OCI-LY3 (cell line): Measurements from ENCODE around the gene LNPEP.
"Not testable (repeated sequence)": the region's sequence is repeated elsewhere in the genome, so short reads cannot be mapped to it uniquely, and the experiment has no call there.

Source experiments
- H2AFZ ChIP-seq: fragments of 200-600, 300-600 bp; shearing (Covaris generic); 2 replicates; pipeline ENCODE4 v1.6.0; 2014; ENCODE audit warnings: antibody characterized with exemption, low read depth, low read length
- H3K27ac ChIP-seq: fragments of 200-600, 300-600 bp; sonication (generic); 2 replicates; pipeline ENCODE4 v1.5.1; 2014; ENCODE audit warnings: mild to moderate bottlenecking, low read length, moderate library complexity, mixed read lengths
- H3K27me3 ChIP-seq: fragments of 200-600, 300-600 bp; sonication (generic); 2 replicates; pipeline ENCODE4 v1.6.1; 2014; ENCODE audit warnings: low read depth, low read length, mixed read lengths
- H3K36me3 ChIP-seq: fragments of 200-600, 300-600 bp; sonication (generic); replicated peaks from 2 replicates; pipeline ENCODE3; 2014; ENCODE audit warnings: low read depth, low read length, mixed read lengths
- H3K4me1 ChIP-seq: fragments of 300-600, 200-600 bp; sonication (generic); 2 replicates; pipeline ENCODE4 v1.6.1; 2014; ENCODE audit warnings: low read length, mixed read lengths
- H3K4me2 ChIP-seq: fragments of 200-600, 300-600 bp; sonication (generic); 2 replicates; pipeline ENCODE4 v1.6.1; 2014; ENCODE audit warnings: low read length, mixed read lengths
- H3K4me3 ChIP-seq: fragments of 300-600, 200-600 bp; sonication (generic); 2 replicates; pipeline ENCODE4 v1.5.1; 2014; ENCODE audit warnings: antibody characterized with exemption, mild to moderate bottlenecking, low read length, moderate library complexity
- H3K79me2 ChIP-seq: fragments of 300-600, 200-600 bp; shearing (Covaris generic); 2 replicates; pipeline ENCODE4 v1.6.1; 2014; ENCODE audit warnings: mild to moderate bottlenecking, low read length, mixed read lengths
- H3K9ac ChIP-seq: fragments of 300-600, 200-600 bp; shearing (Covaris generic); 2 replicates; pipeline ENCODE4 v1.6.0; 2014; ENCODE audit warnings: mild to moderate bottlenecking, low read length, moderate library complexity
- H3K9me3 ChIP-seq: fragments of 200-600, 300-600 bp; shearing (Covaris generic); 2 replicates; pipeline ENCODE4 v1.6.1; 2014; ENCODE audit warnings: low read length, mixed read lengths; ENCODE audit not compliant: insufficient read depth
- H4K20me1 ChIP-seq: fragments of 200-600, 300-600 bp; sonication (generic); 2 replicates; pipeline ENCODE4 v1.6.1; 2016; ENCODE audit warnings: low read length, mixed read lengths; ENCODE audit not compliant: insufficient read depth
- CTCF ChIP-seq: fragments of 200-600, 300-600 bp; sonication (generic); IDR thresholded peaks from 2 replicates; pipeline ENCODE4 v1.5.1; 2014; ENCODE audit warnings: antibody characterized with exemption, low read length, low read depth
- EZH2phosphoT487 ChIP-seq: fragments of 200-600 bp; shearing (Covaris generic); IDR thresholded peaks from 2 replicates; pipeline ENCODE4 v1.6.1; 2018; ENCODE audit warnings: antibody characterized with exemption, mixed run types, low read depth

The LNPEP gene

GRCh38 chr5:97077246-97077645 is 141.4 kb downstream of the LNPEP start:
- Histone ChIP-seq H3K27me3 (no peaks in the 10 kb centered on the region), H3K79me2 (no peaks in the 10 kb centered on the region), H3K4me2 (no peak overlapping the region), H3K36me3 (no peaks in the 10 kb centered on the region), H3K27ac (no peak overlapping the region), H3K9me3 (no peaks in the 10 kb centered on the region), H3K9ac (no peak overlapping the region), H3K4me3 (no peak overlapping the region), H4K20me1 (no peaks in the 10 kb centered on the region), H3K4me1 (0 out of 2 replicates have a peak, but pooled peaks cover 4% of the 10 kb centered on the region), H2AFZ (no peak overlapping the region)
- no peak for TF ChIP-seq EZH2phosphoT487
- no peak for TF ChIP-seq CTCF

GRCh38 chr5:97078958-97079743 is 143.3 kb downstream of the LNPEP start:
- H2AFZ ChIP-seq: no peak overlapping the region
- no peaks in the 10 kb centered on the region for H4K20me1 ChIP-seq
- no peaks in the 10 kb centered on the region for H3K27me3 ChIP-seq
- H3K4me1 ChIP-seq: 0 out of 2 replicates have a peak, but pooled peaks cover 4% of the 10 kb centered on the region
- H3K4me3 ChIP-seq: no peak overlapping the region
- no peak for TF ChIP-seq CTCF
- TF ChIP-seq EZH2phosphoT487: no peak
- H3K27ac ChIP-seq: no peak overlapping the region
- H3K4me2 ChIP-seq: no peak overlapping the region
- H3K9ac ChIP-seq: no peak overlapping the region
- H3K36me3 ChIP-seq: no peaks in the 10 kb centered on the region
- H3K79me2 ChIP-seq: no peaks in the 10 kb centered on the region
- no peaks in the 10 kb centered on the region for H3K9me3 ChIP-seq

GRCh38 chr5:97084782-97085458 is 149.0 kb downstream of the LNPEP start:
- not testable (repeated sequence) for H3K36me3 ChIP-seq, H3K4me3 ChIP-seq, H3K4me2 ChIP-seq, H2AFZ ChIP-seq, H3K9me3 ChIP-seq, H3K79me2 ChIP-seq, H3K27me3 ChIP-seq, H3K9ac ChIP-seq, H4K20me1 ChIP-seq, H3K27ac ChIP-seq
- peaks cover 16% of the 10 kb centered on the region for H3K4me1 ChIP-seq

- peaks cover 16% of the 10 kb centered on the region for H3K4me1 ChIP-seq
- H3K9ac ChIP-seq: no peak overlapping the region
- no peak overlapping the region for H3K27ac ChIP-seq
These were observed 149.7 kb downstream of the LNPEP start for GRCh38 chr5:97085459-97086181.

More at GRCh38 chr5:97085459-97086181, 149.7 kb downstream of the LNPEP start:
- H3K9me3 ChIP-seq: no peaks in the 10 kb centered on the region
- no peaks in the 10 kb centered on the region for H3K36me3 ChIP-seq
- no peak for TF ChIP-seq EZH2phosphoT487
- TF ChIP-seq CTCF: no peak
- no peaks in the 10 kb centered on the region for H4K20me1 ChIP-seq
- H3K4me3 ChIP-seq: no peak overlapping the region
- no peaks in the 10 kb centered on the region for H3K27me3 ChIP-seq
- H2AFZ ChIP-seq: no peak overlapping the region
- H3K79me2 ChIP-seq: no peaks in the 10 kb centered on the region
- H3K4me2 ChIP-seq: no peak overlapping the region
